Measurements from ENCODE around the gene EXTL1. TPM values are rescaled to one million over a fixed set of nuclear protein-coding genes. Genes with fewer than 3 reads are reported as not detected.

EXTL1 gene
- total RNA-seq, 1 donor from 2014 or later, result 4.3 TPM

DNA sequence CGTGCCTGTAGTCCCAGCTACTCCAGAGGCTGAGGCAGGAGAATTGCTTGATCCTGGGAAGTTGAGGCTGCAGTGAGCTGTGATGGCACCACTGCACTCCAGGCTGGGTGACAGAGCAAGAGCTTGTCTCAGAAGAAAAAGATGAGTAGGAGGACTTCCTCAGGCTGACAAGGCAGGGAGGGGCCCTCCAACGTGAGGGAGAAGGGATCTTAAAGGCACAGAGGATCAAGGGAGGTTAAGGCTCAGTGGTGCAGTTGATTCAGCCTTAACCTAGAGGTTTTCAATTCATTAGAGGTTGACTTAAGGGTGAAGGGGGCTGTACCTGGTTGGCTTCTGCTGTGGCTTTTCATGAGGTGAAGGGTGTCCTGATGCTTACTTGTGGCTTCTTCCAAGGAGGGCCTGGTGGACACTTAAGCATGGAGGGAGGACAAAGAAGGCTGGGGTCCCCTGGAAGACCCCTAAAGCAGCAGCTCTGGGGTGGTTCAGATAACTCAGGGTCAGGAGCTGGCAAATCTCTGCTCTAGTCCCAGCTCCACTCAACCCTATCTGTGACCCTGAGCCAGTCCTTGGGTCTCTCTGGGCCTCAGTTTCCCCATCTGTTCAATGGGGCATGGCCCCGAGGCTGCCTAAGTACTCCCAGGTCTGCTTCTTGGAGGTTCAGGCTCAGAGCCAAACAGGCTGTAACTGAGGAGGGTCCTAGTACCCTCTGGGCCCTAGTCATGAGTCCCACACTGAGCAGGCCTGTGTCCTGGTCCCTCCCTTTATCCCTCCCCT lies 6.3 kb downstream of the EXTL1 start:
- Mint-ChIP-seq H3K4me1 (ENCODE audit: low read depth) (peaks cover 21% of the 10 kb centered on the region), H3K27me3 (ENCODE audit: low read depth) (no peaks in the 10 kb centered on the region), H3K4me3 (ENCODE audit: unreplicated experiment) (no peak overlapping the region), H3K36me3 (ENCODE audit: low read depth) (no peaks in the 10 kb centered on the region), H3K27ac (ENCODE audit: unreplicated experiment) (no peak overlapping the region), H3K9me3 (ENCODE audit: low read depth) (no peaks in the 10 kb centered on the region)
- TF ChIP-seq, protein P1, sequence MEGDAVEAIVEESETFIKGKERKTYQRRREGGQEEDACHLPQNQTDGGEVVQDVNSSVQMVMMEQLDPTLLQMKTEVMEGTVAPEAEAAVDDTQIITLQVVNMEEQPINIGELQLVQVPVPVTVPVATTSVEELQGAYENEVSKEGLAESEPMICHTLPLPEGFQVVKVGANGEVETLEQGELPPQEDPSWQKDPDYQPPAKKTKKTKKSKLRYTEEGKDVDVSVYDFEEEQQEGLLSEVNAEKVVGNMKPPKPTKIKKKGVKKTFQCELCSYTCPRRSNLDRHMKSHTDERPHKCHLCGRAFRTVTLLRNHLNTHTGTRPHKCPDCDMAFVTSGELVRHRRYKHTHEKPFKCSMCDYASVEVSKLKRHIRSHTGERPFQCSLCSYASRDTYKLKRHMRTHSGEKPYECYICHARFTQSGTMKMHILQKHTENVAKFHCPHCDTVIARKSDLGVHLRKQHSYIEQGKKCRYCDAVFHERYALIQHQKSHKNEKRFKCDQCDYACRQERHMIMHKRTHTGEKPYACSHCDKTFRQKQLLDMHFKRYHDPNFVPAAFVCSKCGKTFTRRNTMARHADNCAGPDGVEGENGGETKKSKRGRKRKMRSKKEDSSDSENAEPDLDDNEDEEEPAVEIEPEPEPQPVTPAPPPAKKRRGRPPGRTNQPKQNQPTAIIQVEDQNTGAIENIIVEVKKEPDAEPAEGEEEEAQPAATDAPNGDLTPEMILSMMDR (IDR thresholded peaks at IDR 0.05), result no peak
- DNase-seq (ENCODE audit: low spot score), result no peak

DNA sequence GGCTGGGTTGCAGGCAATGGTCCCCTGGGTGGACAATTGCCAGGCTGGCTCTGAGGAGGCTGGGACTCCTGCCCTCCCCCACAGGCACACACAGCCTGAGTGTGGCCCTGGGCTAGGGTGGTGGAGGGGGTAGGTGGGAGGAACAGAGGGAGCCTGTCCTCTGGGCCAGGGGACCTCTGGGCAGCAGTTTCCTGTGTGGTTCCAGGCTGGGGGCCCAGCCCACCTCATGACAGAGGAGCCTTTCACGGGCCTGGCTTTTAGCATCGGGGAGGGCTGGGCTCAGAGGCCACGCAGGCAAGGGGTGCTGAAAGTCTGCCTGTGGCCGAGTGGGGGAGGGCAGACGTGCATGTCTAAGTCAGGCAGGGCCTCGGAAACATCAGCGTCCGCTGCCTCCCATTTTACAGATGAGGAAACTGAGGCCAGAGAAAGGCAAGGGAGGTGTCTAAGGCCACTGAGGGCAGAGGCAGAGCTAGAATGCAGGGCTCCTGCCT lies 7.0 kb downstream of the EXTL1 start:
- Mint-ChIP-seq H3K4me1 (ENCODE audit: low read depth) (peaks cover 15% of the 10 kb centered on the region), H3K36me3 (ENCODE audit: low read depth) (no peaks in the 10 kb centered on the region), H3K27me3 (ENCODE audit: low read depth) (no peaks in the 10 kb centered on the region), H3K4me3 (ENCODE audit: unreplicated experiment) (no peak overlapping the region), H3K9me3 (ENCODE audit: low read depth) (no peaks in the 10 kb centered on the region), H3K27ac (ENCODE audit: unreplicated experiment) (no peak overlapping the region)
- no peak for DNase-seq (ENCODE audit: low spot score)
- TF ChIP-seq, protein P1 (IDR thresholded peaks at IDR 0.05), result no peak

DNA sequence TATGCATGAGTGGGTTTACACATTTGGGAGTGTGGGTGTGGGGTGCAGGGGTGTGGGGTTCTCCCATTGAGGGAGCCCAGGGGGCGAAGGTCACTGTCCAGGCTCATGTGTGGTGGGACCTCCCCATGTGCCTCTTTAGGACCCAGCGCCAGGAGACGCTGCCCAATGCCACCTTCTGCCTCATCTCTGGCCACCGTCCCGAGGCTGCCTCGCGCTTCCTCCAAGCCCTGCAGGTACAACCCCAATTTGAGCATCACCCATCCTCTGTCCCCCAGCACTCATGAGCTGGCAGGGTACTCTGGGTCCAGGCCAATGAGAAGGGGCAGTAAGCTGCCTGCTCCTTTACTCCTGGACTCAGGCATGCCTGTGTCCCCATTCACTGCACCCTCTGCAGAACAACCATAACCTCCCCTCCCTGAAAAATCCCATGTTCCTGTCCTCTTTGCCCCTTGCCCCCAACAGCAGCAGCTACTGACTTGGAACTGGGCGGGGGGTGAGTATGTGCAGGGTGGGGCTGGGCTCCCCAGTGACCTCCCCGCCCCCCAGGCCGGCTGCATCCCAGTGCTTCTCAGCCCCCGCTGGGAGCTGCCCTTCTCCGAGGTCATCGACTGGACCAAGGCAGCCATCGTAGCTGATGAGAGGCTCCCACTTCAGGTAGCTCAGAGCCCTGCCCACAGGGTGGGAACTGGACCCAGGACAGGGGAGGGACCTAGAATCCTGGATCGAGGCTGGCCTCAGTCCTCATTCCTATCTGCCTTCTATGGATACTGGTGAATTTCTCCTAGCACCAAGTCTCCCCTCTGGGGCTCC lies 7.7 kb downstream of the EXTL1 start:
- Mint-ChIP-seq H3K27me3 (ENCODE audit: low read depth) (no peaks in the 10 kb centered on the region), H3K36me3 (ENCODE audit: low read depth) (no peaks in the 10 kb centered on the region), H3K4me1 (ENCODE audit: low read depth) (peaks cover 8% of the 10 kb centered on the region), H3K9me3 (ENCODE audit: low read depth) (no peaks in the 10 kb centered on the region), H3K27ac (ENCODE audit: unreplicated experiment) (no peak overlapping the region), H3K4me3 (ENCODE audit: unreplicated experiment) (no peak overlapping the region)
- TF ChIP-seq, protein P1 (IDR thresholded peaks at IDR 0.05), result no peak
- DNase-seq (ENCODE audit: low spot score), result no peak

DNA sequence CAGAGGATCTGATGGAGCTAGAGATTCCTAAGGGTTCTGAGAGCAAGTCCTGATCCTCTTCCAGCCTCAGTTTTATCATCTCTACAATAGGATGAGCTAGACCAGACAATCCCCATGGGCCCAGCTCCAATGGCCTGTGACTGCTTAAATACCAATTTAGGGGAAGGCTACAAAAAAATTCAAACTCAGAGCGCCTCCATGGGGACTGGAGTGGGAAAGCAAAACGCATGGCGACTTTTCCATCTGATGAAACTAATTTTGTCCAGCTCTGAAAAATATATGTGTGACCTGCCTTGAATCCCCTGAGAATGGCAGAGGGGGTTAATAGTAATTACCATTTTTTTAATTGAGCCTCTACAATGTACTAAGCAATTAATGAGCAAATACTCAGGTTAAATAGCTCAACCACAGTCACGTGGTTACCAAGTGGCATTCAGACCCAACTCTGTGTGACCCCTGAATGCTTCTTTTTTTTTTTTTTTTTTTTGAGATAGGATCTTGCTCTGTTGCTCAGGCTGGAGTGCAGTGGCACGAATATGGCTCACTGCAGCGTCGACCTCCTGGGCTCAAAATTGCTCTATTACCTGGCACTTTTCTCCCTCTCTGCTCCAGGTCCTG lies 8.4 kb downstream of the EXTL1 start:
- no peaks in the 10 kb centered on the region for H3K27me3 Mint-ChIP-seq (ENCODE audit: low read depth)
- H3K36me3 Mint-ChIP-seq (ENCODE audit: low read depth), result no peaks in the 10 kb centered on the region
- H3K9me3 Mint-ChIP-seq (ENCODE audit: low read depth), result no peaks in the 10 kb centered on the region
- H3K4me3 Mint-ChIP-seq (ENCODE audit: unreplicated experiment), result no peak overlapping the region
- DNase-seq (ENCODE audit: low spot score), result no peak
- TF ChIP-seq, protein P1 (IDR thresholded peaks at IDR 0.05), result peak; percentile 42
- peaks cover 9% of the 10 kb centered on the region for H3K4me1 Mint-ChIP-seq (ENCODE audit: low read depth)
- H3K27ac Mint-ChIP-seq (ENCODE audit: unreplicated experiment), result no peak overlapping the region

DNA sequence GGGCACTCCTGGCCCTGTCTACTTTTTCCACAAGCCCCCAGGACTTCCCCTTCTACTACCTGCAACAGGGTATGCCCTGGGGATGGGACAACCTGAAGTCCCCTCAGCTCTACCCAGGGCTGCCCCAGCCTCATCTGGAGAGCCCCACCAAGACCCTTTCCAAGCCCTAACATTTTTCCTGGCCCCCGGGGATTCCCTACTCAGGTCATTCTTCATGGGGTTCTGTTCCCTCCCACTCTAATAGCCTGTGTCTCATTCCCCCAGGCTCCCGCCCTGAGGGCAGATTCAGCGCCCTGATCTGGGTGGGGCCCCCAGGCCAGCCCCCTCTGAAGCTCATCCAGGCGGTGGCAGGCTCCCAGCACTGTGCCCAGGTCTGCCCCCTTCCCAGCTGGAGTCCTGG lies 9.6 kb downstream of the EXTL1 start:
- Mint-ChIP-seq H3K4me1 (ENCODE audit: low read depth) (peaks cover 16% of the 10 kb centered on the region), H3K4me3 (ENCODE audit: unreplicated experiment) (no peak overlapping the region), H3K27ac (ENCODE audit: unreplicated experiment) (no peak overlapping the region)

More for the DNA sequence above, 9.6 kb downstream of the EXTL1 start:
- H3K27me3 Mint-ChIP-seq (ENCODE audit: low read depth), result no peaks in the 10 kb centered on the region
- H3K36me3 Mint-ChIP-seq (ENCODE audit: low read depth), result no peaks in the 10 kb centered on the region
- no peak for DNase-seq (ENCODE audit: low spot score)
- TF ChIP-seq, protein P1 (IDR thresholded peaks at IDR 0.05), result no peak
- H3K9me3 Mint-ChIP-seq (ENCODE audit: low read depth), result no peaks in the 10 kb centered on the region

Measured in chondrocyte (in vitro differentiated cells).